GM19452 (cell line): ENCODE data around the gene GAS1.

Experiments
- ATAC-seq: cut with Tn5 transposase; IDR thresholded peaks from one replicate; pipeline ENCODE4 v1.9.1; 2021; ENCODE audit not compliant: unreplicated experiment

Gene GAS1

GRCh38 chr9:86926145-86926544 is 21.2 kb downstream of the GAS1 start:
- no peak for ATAC-seq

- no peak for ATAC-seq
Observed at GRCh38 chr9:86925686-86926085, 21.6 kb downstream of the GAS1 start.

GRCh38 chr9:86924206-86924605 is 23.1 kb downstream of the GAS1 start:
- no peak for ATAC-seq

- no peak for ATAC-seq
Observed at GRCh38 chr9:86921151-86921923, 26.0 kb downstream of the GAS1 start.

- ATAC-seq, result no peak
Observed at GRCh38 chr9:86918556-86918955, 28.8 kb downstream of the GAS1 start.

GRCh38 chr9:86912210-86912609 is 35.1 kb downstream of the GAS1 start:
- ATAC-seq, result no peak

- ATAC-seq, result no peak
Observed at GRCh38 chr9:86909388-86909787, 37.9 kb downstream of the GAS1 start.

GRCh38 chr9:86908261-86908660 is 39.0 kb downstream of the GAS1 start:
- ATAC-seq, result no peak

- no peak for ATAC-seq
Observed at GRCh38 chr9:86907346-86907745, 40.0 kb downstream of the GAS1 start.

- ATAC-seq, result no peak
Observed at GRCh38 chr9:86903734-86904085, 43.6 kb downstream of the GAS1 start.

- no peak for ATAC-seq
Observed at GRCh38 chr9:86902991-86903733, 44.1 kb downstream of the GAS1 start.

GRCh38 chr9:86902586-86902985 is 44.7 kb downstream of the GAS1 start:
- no peak for ATAC-seq

- no peak for ATAC-seq
Observed at GRCh38 chr9:86902176-86902575, 45.1 kb downstream of the GAS1 start.

GRCh38 chr9:86901511-86901910 is 45.8 kb downstream of the GAS1 start:
- no peak for ATAC-seq
